ENCODE data around the gene PEX26. TPM values are rescaled to one million over a fixed set of nuclear protein-coding genes. Genes with fewer than 3 reads are reported as not detected.

The PEX26 gene
- total and polyA plus RNA-seq, 2 experiments from 2014 or later = 4.0 to 48.9 TPM

DNA sequence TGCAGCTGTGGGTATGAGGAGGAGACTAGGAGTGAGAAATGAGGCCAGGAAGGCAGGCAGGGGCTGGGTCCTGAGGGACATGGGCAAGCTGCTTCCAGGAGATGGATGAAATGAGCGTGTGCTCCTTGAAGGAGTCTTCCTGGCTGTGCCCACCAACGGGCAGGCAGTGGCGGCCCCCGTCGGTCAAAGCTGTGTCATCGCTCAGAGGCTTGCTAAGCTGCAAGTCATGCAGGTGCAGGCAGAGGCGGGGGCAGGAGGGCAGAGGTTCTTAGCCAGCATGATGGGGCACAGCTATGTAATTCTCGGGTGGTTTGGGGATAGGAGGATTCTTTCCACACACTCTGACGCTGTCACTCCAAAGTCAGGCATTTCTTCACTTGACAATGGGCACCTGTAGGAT is 12.5 kb upstream of the PEX26 start:
- Mint-ChIP-seq H3K9me3 (no peaks in the 10 kb centered on the region), H3K27me3 (ENCODE audit: insufficient read depth, low read depth, poor library complexity) (peaks cover 6% of the 10 kb centered on the region), H3K4me3 (no peak overlapping the region), H3K4me1 (peaks cover 5% of the 10 kb centered on the region; the same call in 1 of the 3 replicates), H3K36me3 (ENCODE audit: low read depth) (no peaks in the 10 kb centered on the region), H3K27ac (no peak overlapping the region)
- DNase-seq (ENCODE audit: low spot score) = peak; percentile 43
- no peaks in the 10 kb centered on the region for H3F3A ChIP-seq (replicated peaks; ENCODE audit: low read depth)
- no peaks in the 10 kb centered on the region for H3K79me2 ChIP-seq (replicated peaks; ENCODE audit: insufficient read depth)
- no peaks in the 10 kb centered on the region for H3K4me1 ChIP-seq (ENCODE audit: insufficient read depth)
- no peak overlapping the region for H3K27ac ChIP-seq (ENCODE audit: low read depth)
- no peaks in the 10 kb centered on the region for H3K36me3 ChIP-seq (ENCODE audit: insufficient read depth)
- H3K4me3 ChIP-seq = no peak overlapping the region
- TF ChIP-seq STAT1 (IDR thresholded peaks at IDR 0.05; ENCODE audit: unreplicated experiment) = no peak
- TF ChIP-seq, protein P1, sequence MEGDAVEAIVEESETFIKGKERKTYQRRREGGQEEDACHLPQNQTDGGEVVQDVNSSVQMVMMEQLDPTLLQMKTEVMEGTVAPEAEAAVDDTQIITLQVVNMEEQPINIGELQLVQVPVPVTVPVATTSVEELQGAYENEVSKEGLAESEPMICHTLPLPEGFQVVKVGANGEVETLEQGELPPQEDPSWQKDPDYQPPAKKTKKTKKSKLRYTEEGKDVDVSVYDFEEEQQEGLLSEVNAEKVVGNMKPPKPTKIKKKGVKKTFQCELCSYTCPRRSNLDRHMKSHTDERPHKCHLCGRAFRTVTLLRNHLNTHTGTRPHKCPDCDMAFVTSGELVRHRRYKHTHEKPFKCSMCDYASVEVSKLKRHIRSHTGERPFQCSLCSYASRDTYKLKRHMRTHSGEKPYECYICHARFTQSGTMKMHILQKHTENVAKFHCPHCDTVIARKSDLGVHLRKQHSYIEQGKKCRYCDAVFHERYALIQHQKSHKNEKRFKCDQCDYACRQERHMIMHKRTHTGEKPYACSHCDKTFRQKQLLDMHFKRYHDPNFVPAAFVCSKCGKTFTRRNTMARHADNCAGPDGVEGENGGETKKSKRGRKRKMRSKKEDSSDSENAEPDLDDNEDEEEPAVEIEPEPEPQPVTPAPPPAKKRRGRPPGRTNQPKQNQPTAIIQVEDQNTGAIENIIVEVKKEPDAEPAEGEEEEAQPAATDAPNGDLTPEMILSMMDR (conservative IDR thresholded peaks at IDR 0.05; ENCODE audit: low read depth in 2 of 2) = peak; percentile 19 to 60; a peak in 2 of 4 replicates
- H4K20me1 ChIP-seq (replicated peaks; ENCODE audit: insufficient read depth) = no peaks in the 10 kb centered on the region
- no peaks in the 10 kb centered on the region for H3K27me3 ChIP-seq (ENCODE audit: insufficient read depth)
- H3K9me2 ChIP-seq (ENCODE audit: insufficient read depth) = no peaks in the 10 kb centered on the region
- H3K4me2 ChIP-seq = no peak overlapping the region
- H2AFZ ChIP-seq = no peak overlapping the region
- peak; percentile 75 for ATAC-seq

GRCh38 chr22:18066181-18066859 is 11.5 kb upstream of the PEX26 start:
- no peaks in the 10 kb centered on the region for H3K36me3 ChIP-seq (ENCODE audit: insufficient read depth)
- DNase-seq (ENCODE audit: low spot score) = no peak
- no peaks in the 10 kb centered on the region for H3K9me2 ChIP-seq (ENCODE audit: insufficient read depth)
- H4K20me1 ChIP-seq (replicated peaks; ENCODE audit: insufficient read depth) = no peaks in the 10 kb centered on the region
- H3K27ac Mint-ChIP-seq = no peak overlapping the region
- no peaks in the 10 kb centered on the region for H3K4me1 ChIP-seq (ENCODE audit: insufficient read depth)
- H3K79me2 ChIP-seq (replicated peaks; ENCODE audit: insufficient read depth) = no peaks in the 10 kb centered on the region
- H3K27me3 ChIP-seq (ENCODE audit: insufficient read depth) = no peaks in the 10 kb centered on the region
- H3K27ac ChIP-seq (ENCODE audit: low read depth) = no peak overlapping the region
- no peaks in the 10 kb centered on the region for H3F3A ChIP-seq (replicated peaks; ENCODE audit: low read depth)
- ATAC-seq = no peak
- H3K9me3 Mint-ChIP-seq = no peaks in the 10 kb centered on the region
- no peak overlapping the region for H2AFZ ChIP-seq
- H3K4me3 Mint-ChIP-seq = no peak overlapping the region
- no peak overlapping the region for H3K4me3 ChIP-seq
- peaks cover 6% of the 10 kb centered on the region for H3K27me3 Mint-ChIP-seq (ENCODE audit: insufficient read depth, low read depth, poor library complexity)
- no peaks in the 10 kb centered on the region for H3K36me3 Mint-ChIP-seq (ENCODE audit: low read depth)
- peaks cover 5% of the 10 kb centered on the region; the same call in 2 of the 3 replicates for H3K4me1 Mint-ChIP-seq
- H3K4me2 ChIP-seq = no peak overlapping the region
- TF ChIP-seq CREB1 (CRISPR knock-in tag; IDR thresholded peaks at IDR 0.05; ENCODE audit: low read depth) = no peak
- TF ChIP-seq ZNF331 (CRISPR knock-in tag; IDR thresholded peaks at IDR 0.05; ENCODE audit: low read depth) = no peak
- no peak for TF ChIP-seq POLR2AphosphoS5 (IDR thresholded peaks at IDR 0.05; ENCODE audit: low read depth)
- TF ChIP-seq NANOG (IDR thresholded peaks at IDR 0.05; ENCODE audit: borderline replicate concordance) = no peak
- no peak for TF ChIP-seq STAT1 (IDR thresholded peaks at IDR 0.05; ENCODE audit: unreplicated experiment)
- TF ChIP-seq, protein P1 (conservative IDR thresholded peaks at IDR 0.05; ENCODE audit: low read depth in 2 of 2) = no peak
- TF ChIP-seq REST (IDR thresholded peaks at IDR 0.05; ENCODE audit: unreplicated experiment) = no peak
- no peak for TF ChIP-seq JUNB (IDR thresholded peaks at IDR 0.05; ENCODE audit: unreplicated experiment)

All from GM23338 (cell line).